T-helper 2 cell (primary cell): ENCODE results near the gene CNOT9.

Source experiments
- DNase-seq, 5 experiments: peaks; one replicate each; pipeline versions ENCODE4 v3.0.0 to v3.0.0-alpha.2; 2012 to 2022

Gene CNOT9

GRCh38 chr2:218578272-218578877 lies 9.7 kb downstream of the CNOT9 start:
- no peak for DNase-seq

- DNase-seq = peak in 1 of 5 experiments; percentile 67
Observed at GRCh38 chr2:218582076-218582475, 13.4 kb downstream of the CNOT9 start.

DNA sequence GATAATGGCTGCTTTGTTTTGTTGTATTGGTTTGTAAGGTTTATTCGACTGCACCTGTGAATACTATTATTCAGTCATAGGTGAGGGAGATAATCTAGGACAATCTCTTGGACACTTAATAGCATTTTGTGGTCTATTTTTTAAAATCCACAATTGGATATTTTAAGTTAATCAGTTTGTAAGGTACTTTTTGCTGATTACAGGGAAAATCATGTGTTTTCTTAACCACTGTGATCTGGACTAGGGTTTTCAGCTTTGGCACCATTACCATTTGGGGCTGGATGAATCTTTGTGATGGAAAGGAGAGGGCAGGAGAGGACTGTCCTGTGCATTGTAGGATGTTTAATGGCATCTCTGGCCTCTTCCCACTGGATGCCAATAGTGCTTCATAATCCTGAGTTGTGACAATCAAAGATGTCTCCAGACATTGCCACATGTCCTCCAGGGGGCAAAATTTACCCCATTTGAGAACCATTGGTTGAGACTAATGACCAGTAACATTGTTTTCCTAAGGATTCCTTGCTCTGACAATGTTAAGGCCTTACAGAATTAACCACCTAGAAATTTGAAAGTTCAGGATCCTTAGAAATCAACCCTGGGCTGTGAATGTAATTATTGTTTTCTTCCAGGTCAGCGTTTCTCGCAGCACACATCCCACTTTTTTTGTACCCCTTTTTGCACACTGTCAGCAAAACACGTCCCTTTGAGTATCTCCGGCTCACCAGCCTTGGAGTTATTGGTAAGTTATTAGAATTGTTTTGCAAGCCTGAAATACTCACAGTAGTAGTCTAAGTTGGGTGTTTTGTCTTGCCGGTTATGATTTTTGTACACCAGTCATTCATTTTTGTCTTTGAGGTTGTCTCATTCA lies 15.6 kb downstream of the CNOT9 start:
- DNase-seq = no peak

GRCh38 chr2:218585541-218585940 lies 16.9 kb downstream of the CNOT9 start:
- no peak for DNase-seq

DNA sequence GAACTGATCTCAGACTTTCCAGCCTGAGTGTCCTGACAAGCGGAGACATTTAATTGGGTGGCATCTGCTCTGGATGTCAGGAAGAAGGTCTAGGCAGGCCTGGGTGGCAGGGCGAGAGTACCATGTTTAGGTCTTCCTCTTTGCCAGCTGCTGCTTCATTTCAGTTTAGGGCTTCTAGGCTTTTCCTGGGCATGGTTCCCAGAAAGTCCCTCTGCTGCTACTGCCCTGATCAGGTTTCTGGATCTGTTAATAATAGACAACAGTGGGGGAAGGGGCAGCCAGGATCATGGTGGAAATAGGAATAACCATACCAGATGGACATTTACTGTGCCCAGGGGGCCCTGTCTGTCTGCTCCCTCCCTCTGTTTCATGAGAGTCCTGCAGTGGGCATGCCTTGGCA lies 36.8 kb downstream of the CNOT9 start:
- no peak for DNase-seq

- no peak for DNase-seq
Observed at GRCh38 chr2:218607436-218608115, 38.9 kb downstream of the CNOT9 start, which contains the start of gene PLCD4. Gene PLCD4 (plus strand): TSS chr2:218607899. CDS start chr2:218615740, 7,841 bp downstream.

DNA sequence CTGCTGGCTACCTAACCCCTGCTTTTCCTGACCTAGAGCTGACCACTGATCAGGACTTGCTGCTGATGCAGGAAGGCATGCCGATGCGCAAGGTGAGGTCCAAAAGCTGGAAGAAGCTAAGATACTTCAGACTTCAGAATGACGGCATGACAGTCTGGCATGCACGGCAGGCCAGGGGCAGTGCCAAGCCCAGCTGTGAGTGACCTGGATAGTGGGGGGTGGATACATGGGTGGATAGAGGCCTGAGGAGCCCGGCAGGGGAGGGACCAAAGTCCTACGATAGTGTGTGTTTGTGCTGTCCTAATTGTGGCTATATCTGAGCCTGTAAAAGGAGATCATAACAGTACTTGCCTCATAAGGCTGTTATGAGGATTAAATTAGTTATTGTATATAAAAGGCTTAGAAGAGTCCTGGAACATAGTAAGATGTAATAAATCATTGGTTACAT lies 47.3 kb downstream of the CNOT9 start:
- no peak for DNase-seq

- DNase-seq = no peak
Observed at GRCh38 chr2:218618102-218618860, 49.6 kb downstream of the CNOT9 start.

DNA sequence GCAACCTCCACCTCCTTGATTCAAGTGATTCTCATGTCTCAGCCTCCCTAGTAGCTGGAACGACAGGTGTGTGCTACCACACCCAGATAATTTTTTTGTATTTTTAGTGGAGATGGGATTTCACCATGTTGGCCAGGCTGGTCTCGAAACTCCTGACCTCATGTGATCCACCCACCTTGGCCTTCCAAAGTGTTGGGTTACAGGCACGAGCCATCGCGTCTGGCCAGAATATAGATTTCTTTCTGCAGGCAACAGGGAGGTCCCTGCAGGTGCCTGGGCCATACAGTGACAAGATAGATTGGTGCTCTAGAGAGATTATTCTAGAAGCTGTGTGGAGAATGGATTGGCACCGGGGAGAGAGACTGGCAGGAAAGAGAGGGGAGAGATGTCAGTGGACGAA lies 52.4 kb downstream of the CNOT9 start:
- DNase-seq = no peak

DNA sequence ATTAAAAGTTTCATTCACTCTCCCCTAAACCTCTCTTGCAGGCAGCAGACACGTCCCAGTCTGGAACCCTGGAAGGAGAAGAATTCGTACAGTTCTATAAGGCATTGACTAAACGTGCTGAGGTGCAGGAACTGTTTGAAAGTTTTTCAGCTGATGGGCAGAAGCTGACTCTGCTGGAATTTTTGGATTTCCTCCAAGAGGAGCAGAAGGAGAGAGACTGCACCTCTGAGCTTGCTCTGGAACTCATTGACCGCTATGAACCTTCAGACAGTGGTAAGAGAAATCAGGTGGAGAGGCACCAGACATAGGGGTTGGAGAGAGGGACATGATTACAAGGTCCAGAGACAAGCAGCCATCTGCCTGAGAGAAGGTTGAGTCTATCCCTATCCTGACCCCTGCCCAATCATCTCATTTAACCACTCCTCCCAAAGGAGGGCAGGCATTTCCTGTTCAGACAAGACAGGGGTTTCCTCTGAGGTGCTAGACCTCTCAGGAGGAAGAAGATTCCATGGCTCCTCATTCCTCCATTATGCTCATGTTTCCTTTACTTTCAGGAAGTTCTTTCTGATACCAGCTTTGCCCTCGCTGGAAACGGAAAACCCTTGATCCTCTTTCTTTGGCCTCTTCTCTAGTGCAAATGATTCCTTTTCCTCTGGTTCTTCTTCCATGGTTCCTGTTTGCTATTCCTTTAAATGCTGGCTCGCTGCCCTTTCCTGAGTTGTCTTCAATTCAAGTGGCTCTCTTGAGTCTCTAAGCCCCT lies 54.1 kb downstream of the CNOT9 start:
- no peak for DNase-seq

- no peak for DNase-seq
Observed at GRCh38 chr2:218623366-218623705, 54.7 kb downstream of the CNOT9 start.

DNA sequence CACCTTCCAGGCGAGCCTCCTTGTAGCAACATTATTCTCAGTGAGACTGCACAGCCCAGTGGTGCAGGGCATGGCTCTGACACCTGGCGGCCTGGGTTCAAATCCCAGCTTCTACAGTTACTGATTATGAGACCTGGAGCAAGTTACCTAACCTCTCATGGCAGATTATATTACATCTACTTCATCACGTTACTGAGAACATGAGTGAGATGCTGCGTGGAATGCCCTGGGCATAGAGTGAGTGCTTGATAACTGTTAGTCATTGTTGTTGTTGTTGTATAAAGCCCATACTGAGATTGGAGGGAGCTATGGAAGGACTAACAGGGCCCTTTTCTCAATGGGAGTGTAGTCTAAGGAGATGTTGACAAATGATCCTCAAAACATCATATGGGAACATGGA lies 57.7 kb downstream of the CNOT9 start:
- no peak for DNase-seq

- no peak for DNase-seq
Observed at GRCh38 chr2:218627939-218628338, 59.3 kb downstream of the CNOT9 start.

- DNase-seq = no peak
Observed at GRCh38 chr2:218631837-218632236, 63.2 kb downstream of the CNOT9 start.

DNA sequence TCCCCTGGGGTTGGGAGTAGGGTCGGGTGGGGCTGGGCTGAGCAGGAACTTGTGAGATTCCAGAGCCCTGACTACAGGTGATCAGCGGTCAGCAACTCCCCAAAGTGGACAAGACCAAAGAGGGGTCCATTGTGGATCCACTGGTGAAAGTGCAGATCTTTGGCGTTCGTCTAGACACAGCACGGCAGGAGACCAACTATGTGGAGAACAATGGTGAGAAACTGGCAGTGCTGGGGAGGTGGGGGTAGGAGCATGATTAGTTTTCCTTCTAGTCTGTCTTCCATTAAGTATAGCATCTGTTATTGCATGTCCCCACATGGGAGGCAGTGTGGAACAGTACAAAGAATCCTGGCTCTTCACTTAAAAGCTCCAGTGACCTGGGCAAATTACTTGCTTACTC lies 67.1 kb downstream of the CNOT9 start:
- DNase-seq = no peak

GRCh38 chr2:218638372-218638771 lies 69.7 kb downstream of the CNOT9 start:
- no peak for DNase-seq

- no peak for DNase-seq
Observed at GRCh38 chr2:218642121-218642656, 73.5 kb downstream of the CNOT9 start.

- no peak for DNase-seq
Observed at GRCh38 chr2:218642786-218643185, 74.1 kb downstream of the CNOT9 start.

DNA sequence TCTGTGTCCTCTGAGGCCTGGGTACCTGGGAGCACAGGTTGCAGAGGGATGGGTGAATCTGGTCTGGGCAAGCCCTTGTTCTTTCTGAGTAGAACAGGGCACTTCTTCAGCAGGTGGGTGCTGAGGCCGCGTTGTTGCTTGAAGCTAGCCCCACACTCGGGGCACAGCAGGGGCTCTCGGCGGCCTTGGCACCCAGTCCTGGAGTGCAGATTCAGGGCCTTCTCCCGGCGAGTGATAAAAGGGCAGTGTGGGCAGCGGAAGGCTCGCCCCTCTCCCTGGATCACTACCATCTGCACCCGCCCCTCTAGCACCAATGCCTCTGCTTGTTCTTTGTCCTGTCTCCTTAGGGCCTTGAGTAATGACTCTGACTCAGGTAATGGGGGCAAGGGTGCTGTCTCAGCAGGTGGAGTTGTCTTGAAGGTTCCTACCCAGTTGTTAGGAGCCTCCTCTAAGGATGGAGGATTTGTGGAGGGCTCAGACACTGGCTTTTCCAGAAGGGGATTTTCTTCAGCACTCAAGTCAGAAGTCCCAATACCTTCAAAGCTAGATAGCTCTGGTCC lies 75.2 kb downstream of the CNOT9 start:
- DNase-seq = no peak

- DNase-seq = no peak
Observed at GRCh38 chr2:218644721-218645120, 76.1 kb downstream of the CNOT9 start.

DNA sequence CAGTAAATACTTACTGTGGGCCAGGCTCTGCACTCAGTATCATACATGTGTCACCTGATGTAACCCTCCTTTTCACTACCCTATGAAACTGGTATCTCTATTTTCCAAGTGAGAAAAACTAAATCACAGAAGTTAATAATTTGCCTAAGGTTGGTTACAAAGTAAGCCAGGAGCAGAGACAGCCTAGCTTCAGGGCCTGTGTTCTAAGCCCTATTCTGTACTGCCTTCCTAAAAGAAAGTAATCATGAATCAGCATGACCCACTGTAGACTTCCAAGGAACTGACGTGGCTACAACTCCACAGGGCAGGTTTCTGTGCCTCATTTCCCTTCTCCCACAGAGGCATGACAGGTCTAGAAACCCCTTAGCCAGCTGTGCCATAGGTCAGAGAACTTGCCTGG lies 76.5 kb downstream of the CNOT9 start:
- DNase-seq = no peak
